Measurements from ENCODE around the gene ARHGAP6.

DNA sequence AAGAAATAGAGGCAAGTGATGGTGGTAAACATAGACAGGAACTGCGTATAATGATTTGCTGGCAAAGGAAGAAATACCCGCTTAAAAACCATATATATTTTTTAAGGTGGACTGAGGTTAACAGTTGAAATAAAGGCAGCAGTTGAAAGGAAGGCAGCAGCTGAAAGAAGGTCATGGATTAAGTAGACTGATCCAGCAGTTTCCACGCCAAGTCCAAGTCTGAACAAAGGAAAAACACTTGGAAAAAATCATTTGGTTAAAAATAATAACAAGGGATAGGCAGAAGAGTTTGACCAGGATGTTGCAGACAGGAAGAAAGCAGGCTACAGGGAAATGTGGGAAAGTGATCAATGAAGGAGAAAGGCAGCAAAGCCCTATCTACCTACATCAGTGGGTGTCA lies 278.9 kb downstream of the ARHGAP6 start:
- TF ChIP-seq FOXM1 (IDR thresholded peaks at IDR 0.05; ENCODE audit: borderline replicate concordance, low read depth) (no peak), CEBPB (IDR thresholded peaks at IDR 0.05) (no peak), EP300 (IDR thresholded peaks at IDR 0.05; ENCODE audit: borderline replicate concordance) (no peak), EGR1 (IDR thresholded peaks at IDR 0.05) (no peak), RAD21 (IDR thresholded peaks at IDR 0.05; ENCODE audit: low read depth) (no peak), YY1 (IDR thresholded peaks at IDR 0.05; ENCODE audit: low read depth) (no peak), TAF1 (IDR thresholded peaks at IDR 0.05; ENCODE audit: low read depth) (no peak), CREB1 (IDR thresholded peaks at IDR 0.05; ENCODE audit: low read depth) (no peak), TCF12 (IDR thresholded peaks at IDR 0.05; ENCODE audit: low read depth) (no peak)
- TF ChIP-seq, protein P1, sequence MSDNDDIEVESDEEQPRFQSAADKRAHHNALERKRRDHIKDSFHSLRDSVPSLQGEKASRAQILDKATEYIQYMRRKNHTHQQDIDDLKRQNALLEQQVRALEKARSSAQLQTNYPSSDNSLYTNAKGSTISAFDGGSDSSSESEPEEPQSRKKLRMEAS (IDR thresholded peaks at IDR 0.05), result no peak
- TF ChIP-seq, protein P2, sequence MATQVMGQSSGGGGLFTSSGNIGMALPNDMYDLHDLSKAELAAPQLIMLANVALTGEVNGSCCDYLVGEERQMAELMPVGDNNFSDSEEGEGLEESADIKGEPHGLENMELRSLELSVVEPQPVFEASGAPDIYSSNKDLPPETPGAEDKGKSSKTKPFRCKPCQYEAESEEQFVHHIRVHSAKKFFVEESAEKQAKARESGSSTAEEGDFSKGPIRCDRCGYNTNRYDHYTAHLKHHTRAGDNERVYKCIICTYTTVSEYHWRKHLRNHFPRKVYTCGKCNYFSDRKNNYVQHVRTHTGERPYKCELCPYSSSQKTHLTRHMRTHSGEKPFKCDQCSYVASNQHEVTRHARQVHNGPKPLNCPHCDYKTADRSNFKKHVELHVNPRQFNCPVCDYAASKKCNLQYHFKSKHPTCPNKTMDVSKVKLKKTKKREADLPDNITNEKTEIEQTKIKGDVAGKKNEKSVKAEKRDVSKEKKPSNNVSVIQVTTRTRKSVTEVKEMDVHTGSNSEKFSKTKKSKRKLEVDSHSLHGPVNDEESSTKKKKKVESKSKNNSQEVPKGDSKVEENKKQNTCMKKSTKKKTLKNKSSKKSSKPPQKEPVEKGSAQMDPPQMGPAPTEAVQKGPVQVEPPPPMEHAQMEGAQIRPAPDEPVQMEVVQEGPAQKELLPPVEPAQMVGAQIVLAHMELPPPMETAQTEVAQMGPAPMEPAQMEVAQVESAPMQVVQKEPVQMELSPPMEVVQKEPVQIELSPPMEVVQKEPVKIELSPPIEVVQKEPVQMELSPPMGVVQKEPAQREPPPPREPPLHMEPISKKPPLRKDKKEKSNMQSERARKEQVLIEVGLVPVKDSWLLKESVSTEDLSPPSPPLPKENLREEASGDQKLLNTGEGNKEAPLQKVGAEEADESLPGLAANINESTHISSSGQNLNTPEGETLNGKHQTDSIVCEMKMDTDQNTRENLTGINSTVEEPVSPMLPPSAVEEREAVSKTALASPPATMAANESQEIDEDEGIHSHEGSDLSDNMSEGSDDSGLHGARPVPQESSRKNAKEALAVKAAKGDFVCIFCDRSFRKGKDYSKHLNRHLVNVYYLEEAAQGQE (IDR thresholded peaks at IDR 0.05; ENCODE audit: low read depth), result no peak
